Sigmoid colon (tissue), 7 donors: Measurements from ENCODE around the gene LHPP. TPM values are rescaled to one million over a fixed set of nuclear protein-coding genes. Genes with fewer than 3 reads are reported as not detected.

Experiments used
- DNase-seq: peaks from one replicate; pipeline ENCODE4 v3.0.0-alpha.2; 2019
- H3K27ac ChIP-seq, 4 donors: fragments of 200-600 bp; sonication (generic); one replicate each; pipeline ENCODE4 v1.5.1; 2016 to 2019; ENCODE audit warnings: mild to moderate bottlenecking in 1 of 4
- H3K27me3 ChIP-seq, 3 donors: fragments of 200-600 bp; sonication (generic); one replicate each; pipeline ENCODE4 v1.5.1; 2019; ENCODE audit warnings: mild to moderate bottlenecking in 1 of 3
- H3K36me3 ChIP-seq, 4 donors: fragments of 200-600 bp; sonication (generic); one replicate each; pipeline ENCODE4 v1.5.1; 2016 to 2019
- H3K4me1 ChIP-seq, 4 donors: fragments of 200-600 bp; sonication (generic); one replicate each; pipeline ENCODE4 v1.5.1; 2017 to 2019
- H3K4me3 ChIP-seq, 4 donors: fragments of 200-600 bp; sonication (generic); one replicate each; pipeline ENCODE4 v1.5.1; 2017 to 2019; ENCODE audit warnings: mild to moderate bottlenecking in 2 of 4, moderate library complexity in 1 of 4
- H3K9me3 ChIP-seq, 4 donors: fragments of 200-600 bp in 3 of 4; sonication (generic) in 3 of 4; one replicate each; pipeline versions ENCODE4 v1.5.1 to v1.6.1; 2013 to 2019
- EP300 ChIP-seq, 4 donors: sonication (generic); formaldehyde crosslinking; IDR thresholded peaks; one replicate each; pipeline ENCODE4 v1.6.1; 2017; ENCODE audit warnings: antibody characterized with exemption in 4 of 4
- POLR2A ChIP-seq, 2 donors: fragments of 450-650 bp; IDR thresholded peaks; one replicate each; pipeline ENCODE4 v1.6.1; 2016; ENCODE audit warnings: antibody characterized with exemption in 2 of 2, mild to moderate bottlenecking in 2 of 2, moderate library complexity in 2 of 2
- POLR2AphosphoS5 ChIP-seq, 4 donors: sonication (generic); formaldehyde crosslinking; IDR thresholded peaks; one replicate each; pipeline ENCODE4 v1.6.1; 2017; ENCODE audit warnings: antibody characterized with exemption in 4 of 4
- WGBS, 2 donors: extraction: QIAGEN DNeasy Blood & Tissue Kit; methylation state at CpG; one replicate each; pipeline ENCODE4 v1.1.7; 2013; 5-methylcytosine and 5-hydroxymethylcytosine counted together
- intact Hi-C: fragments of 100-400 bp; cut with DNase I; formaldehyde crosslinking; loops from one replicate; pipeline ENCODE4 v1.15.1; 2023
- polyA plus RNA-seq, 3 donors: library from polyadenylated mRNA; stranded (reverse); fragments of 200-250 nt; gene quantifications; one replicate each; pipeline ENCODE4 v1.2.3, GENCODE V29; 2013
- total RNA-seq, 4 donors: library from RNA; depleted of rRNA; stranded (reverse); fragments of >200 nt; gene quantifications; one replicate each; pipeline ENCODE4 v1.1.0, GENCODE V29; 2016
- TF ChIP-seq, protein P1 (sequence below), 4 experiments: fragments of 450-650 bp in 3 of 4; fragments of 200-600 bp in 1 of 4; IDR thresholded peaks; one replicate each; pipeline ENCODE4 v1.5.1; 2016 to 2019; ENCODE audit warnings: antibody characterized with exemption in 4 of 4, mild to moderate bottlenecking in 3 of 4, moderate library complexity in 2 of 4
- donor health status: healthy with polysubstance abuse.
- donor health status: Bipolar disorder and iron deficiency.
- donor health status: healthy.

Gene LHPP
- total and polyA plus RNA-seq, 7 donors, result 17.1 to 35.7 (median 20.6) TPM

DNA sequence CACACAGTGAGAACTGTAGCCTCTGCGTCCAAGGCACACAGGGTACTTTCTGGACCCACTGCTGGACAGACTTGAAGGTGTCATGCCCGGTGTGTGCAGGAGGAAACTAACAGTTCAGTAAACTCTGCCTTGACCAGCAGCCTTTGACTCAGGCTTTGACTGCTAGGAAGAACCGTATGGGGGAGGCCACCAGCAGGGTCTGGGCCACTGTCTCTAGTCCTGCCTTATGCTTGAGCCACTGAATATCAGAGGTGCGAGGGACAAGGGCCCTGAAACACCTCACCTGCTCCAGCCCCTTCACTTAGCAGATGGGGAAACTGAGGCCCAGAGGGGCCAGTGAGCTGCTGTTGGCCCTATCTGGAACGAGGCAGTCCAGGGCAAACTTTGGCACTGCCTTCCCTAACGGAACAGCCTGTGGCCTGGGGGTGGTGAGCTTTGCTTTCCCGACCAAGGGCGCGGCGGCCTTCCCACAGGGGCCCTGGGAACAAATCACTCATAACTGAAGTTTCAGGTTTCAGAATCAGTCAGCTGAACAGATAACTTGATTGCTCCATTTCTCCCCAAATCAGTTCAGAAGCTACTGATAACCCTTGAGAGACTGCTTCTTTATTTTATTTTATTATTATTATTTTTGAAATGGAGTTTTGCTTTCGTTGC is 152.5 kb downstream of the LHPP start:
- no peak for DNase-seq
- H3K4me3 ChIP-seq, result no peak overlapping the region
- no peaks in the 10 kb centered on the region for H3K9me3 ChIP-seq
- 79 to 84% methylated on average over 11 of the region's 11 CpGs for WGBS, 2 donors
- peaks cover 0 to 28% (median 21%) of the 10 kb centered on the region in 4 donors for H3K4me1 ChIP-seq
- no peaks in the 10 kb centered on the region for H3K27me3 ChIP-seq
- peak overlapping the region in 3 of 4 donors; percentile 31 to 59 (median 54) for H3K27ac ChIP-seq
- intact Hi-C loops, result no loop called here
- TF ChIP-seq POLR2AphosphoS5 (IDR thresholded peaks at IDR 0.05), result no peak
- no peak for TF ChIP-seq EP300 (IDR thresholded peaks at IDR 0.05)
- TF ChIP-seq, protein P1, sequence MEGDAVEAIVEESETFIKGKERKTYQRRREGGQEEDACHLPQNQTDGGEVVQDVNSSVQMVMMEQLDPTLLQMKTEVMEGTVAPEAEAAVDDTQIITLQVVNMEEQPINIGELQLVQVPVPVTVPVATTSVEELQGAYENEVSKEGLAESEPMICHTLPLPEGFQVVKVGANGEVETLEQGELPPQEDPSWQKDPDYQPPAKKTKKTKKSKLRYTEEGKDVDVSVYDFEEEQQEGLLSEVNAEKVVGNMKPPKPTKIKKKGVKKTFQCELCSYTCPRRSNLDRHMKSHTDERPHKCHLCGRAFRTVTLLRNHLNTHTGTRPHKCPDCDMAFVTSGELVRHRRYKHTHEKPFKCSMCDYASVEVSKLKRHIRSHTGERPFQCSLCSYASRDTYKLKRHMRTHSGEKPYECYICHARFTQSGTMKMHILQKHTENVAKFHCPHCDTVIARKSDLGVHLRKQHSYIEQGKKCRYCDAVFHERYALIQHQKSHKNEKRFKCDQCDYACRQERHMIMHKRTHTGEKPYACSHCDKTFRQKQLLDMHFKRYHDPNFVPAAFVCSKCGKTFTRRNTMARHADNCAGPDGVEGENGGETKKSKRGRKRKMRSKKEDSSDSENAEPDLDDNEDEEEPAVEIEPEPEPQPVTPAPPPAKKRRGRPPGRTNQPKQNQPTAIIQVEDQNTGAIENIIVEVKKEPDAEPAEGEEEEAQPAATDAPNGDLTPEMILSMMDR (IDR thresholded peaks at IDR 0.05), result no peak
- no peak for TF ChIP-seq POLR2A (IDR thresholded peaks at IDR 0.05)
- H3K36me3 ChIP-seq, result peaks cover 0 to 25% (median 0%) of the 10 kb centered on the region in 4 donors

GRCh38 chr10:124615259-124615658 is 153.6 kb downstream of the LHPP start:
- H3K36me3 ChIP-seq, result peaks cover 0 to 25% (median 0%) of the 10 kb centered on the region in 4 donors
- no peak overlapping the region for H3K4me3 ChIP-seq
- WGBS, 2 donors, result 97 to 98% methylated on average over 34 of the region's 34 CpGs
- no peaks in the 10 kb centered on the region for H3K9me3 ChIP-seq
- H3K27me3 ChIP-seq, result no peaks in the 10 kb centered on the region
- DNase-seq, result no peak
- no peak overlapping the region for H3K27ac ChIP-seq
- H3K4me1 ChIP-seq, result peaks cover 0 to 30% (median 21%) of the 10 kb centered on the region in 4 donors
- TF ChIP-seq POLR2AphosphoS5 (IDR thresholded peaks at IDR 0.05), result no peak
- TF ChIP-seq, protein P1 (IDR thresholded peaks at IDR 0.05), result no peak
- TF ChIP-seq POLR2A (IDR thresholded peaks at IDR 0.05), result no peak
- no peak for TF ChIP-seq EP300 (IDR thresholded peaks at IDR 0.05)
- intact Hi-C loops, result no loop called here

GRCh38 chr10:124616040-124616835 is 154.6 kb downstream of the LHPP start:
- H3K4me3 ChIP-seq, result no peak overlapping the region
- H3K4me1 ChIP-seq, result peaks cover 0 to 40% (median 24%) of the 10 kb centered on the region in 4 donors
- no peak overlapping the region for H3K27ac ChIP-seq
- H3K9me3 ChIP-seq, result no peaks in the 10 kb centered on the region
- intact Hi-C loops, result no loop called here
- TF ChIP-seq EP300 (IDR thresholded peaks at IDR 0.05) (no peak), POLR2A (IDR thresholded peaks at IDR 0.05) (no peak), POLR2AphosphoS5 (IDR thresholded peaks at IDR 0.05) (no peak)
- TF ChIP-seq, protein P1 (IDR thresholded peaks at IDR 0.05), result no peak
- peaks cover 0 to 25% (median 0%) of the 10 kb centered on the region in 4 donors for H3K36me3 ChIP-seq
- H3K27me3 ChIP-seq, result no peaks in the 10 kb centered on the region
- DNase-seq, result no peak
- WGBS, 2 donors, result 90 to 92% methylated on average over 30 of the region's 30 CpGs

DNA sequence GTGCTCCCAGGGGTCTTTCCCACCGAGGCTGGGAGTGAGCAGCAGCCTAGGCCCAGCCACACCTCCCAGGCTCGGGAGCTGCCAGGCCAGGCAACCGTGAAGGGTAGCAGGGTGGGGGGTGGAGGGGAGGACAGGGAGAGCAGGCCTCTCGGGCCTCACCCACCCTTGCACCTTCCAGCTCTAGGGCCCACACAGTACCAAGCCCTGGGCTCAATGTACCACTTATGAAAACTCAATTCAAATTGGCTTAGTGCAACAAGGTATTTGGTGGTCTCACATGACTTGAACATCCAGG is 155.2 kb downstream of the LHPP start:
- intact Hi-C loops, result no loop called here
- TF ChIP-seq EP300 (IDR thresholded peaks at IDR 0.05) (no peak), POLR2AphosphoS5 (IDR thresholded peaks at IDR 0.05) (no peak), POLR2A (IDR thresholded peaks at IDR 0.05) (no peak)
- TF ChIP-seq, protein P1 (IDR thresholded peaks at IDR 0.05), result no peak

More for the DNA sequence above, 155.2 kb downstream of the LHPP start:
- no peak overlapping the region for H3K27ac ChIP-seq
- WGBS, 2 donors, result 74 to 76% methylated on average over 4 of the region's 4 CpGs
- peaks cover 0 to 25% (median 0%) of the 10 kb centered on the region in 4 donors for H3K36me3 ChIP-seq
- no peak overlapping the region for H3K4me3 ChIP-seq
- no peaks in the 10 kb centered on the region for H3K27me3 ChIP-seq
- H3K9me3 ChIP-seq, result no peaks in the 10 kb centered on the region
- no peak for DNase-seq
- H3K4me1 ChIP-seq, result peaks cover 0 to 42% (median 28%) of the 10 kb centered on the region in 4 donors
